ENCODE data around the gene INTS11. TPM values are rescaled to one million over a fixed set of nuclear protein-coding genes. Genes with fewer than 3 reads are reported as not detected.
A peak's percentile ranks its signal among the peaks of the same experiment; 100 is the strongest.

Gene INTS11
- total and polyA plus RNA-seq, 12 donors = 53.0 to 601 (median 88.8) TPM

DNA sequence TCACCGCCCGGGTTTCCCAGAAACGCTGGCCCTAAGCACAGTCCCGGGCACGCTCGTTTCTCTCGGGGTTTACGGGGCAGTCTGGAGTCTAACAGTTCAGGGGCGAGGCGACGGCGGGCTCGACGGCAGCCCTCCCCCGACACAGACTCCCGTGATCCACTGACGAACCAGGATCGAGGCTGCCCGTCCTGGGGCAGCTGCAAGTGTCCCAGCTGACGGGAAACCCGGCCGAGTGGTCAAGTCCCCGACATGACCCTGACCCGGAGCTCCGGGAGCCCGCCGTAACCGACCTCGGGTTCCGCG is 51.3 kb downstream of the INTS11 start:
- peak overlapping the region; percentile 62 to 98 (median 78) for H3K4me3 ChIP-seq
- H3K27me3 ChIP-seq = no peaks in the 10 kb centered on the region
- peak overlapping the region; percentile 30 to 97 (median 74) for H3K27ac ChIP-seq
- peak in 2 of 7 donors; percentile 55 to 64 for DNase-seq
- no peak for TF ChIP-seq POLR2A (IDR thresholded peaks at IDR 0.05)
- TF ChIP-seq, protein P1, sequence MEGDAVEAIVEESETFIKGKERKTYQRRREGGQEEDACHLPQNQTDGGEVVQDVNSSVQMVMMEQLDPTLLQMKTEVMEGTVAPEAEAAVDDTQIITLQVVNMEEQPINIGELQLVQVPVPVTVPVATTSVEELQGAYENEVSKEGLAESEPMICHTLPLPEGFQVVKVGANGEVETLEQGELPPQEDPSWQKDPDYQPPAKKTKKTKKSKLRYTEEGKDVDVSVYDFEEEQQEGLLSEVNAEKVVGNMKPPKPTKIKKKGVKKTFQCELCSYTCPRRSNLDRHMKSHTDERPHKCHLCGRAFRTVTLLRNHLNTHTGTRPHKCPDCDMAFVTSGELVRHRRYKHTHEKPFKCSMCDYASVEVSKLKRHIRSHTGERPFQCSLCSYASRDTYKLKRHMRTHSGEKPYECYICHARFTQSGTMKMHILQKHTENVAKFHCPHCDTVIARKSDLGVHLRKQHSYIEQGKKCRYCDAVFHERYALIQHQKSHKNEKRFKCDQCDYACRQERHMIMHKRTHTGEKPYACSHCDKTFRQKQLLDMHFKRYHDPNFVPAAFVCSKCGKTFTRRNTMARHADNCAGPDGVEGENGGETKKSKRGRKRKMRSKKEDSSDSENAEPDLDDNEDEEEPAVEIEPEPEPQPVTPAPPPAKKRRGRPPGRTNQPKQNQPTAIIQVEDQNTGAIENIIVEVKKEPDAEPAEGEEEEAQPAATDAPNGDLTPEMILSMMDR (IDR thresholded peaks at IDR 0.05) = no peak
- H3K36me3 ChIP-seq (replicated peaks in 1 of 2) = no peaks in the 10 kb centered on the region
- intact Hi-C loops (cut with DNase I) = no loop called here
- H3K9me3 ChIP-seq (replicated peaks in 1 of 3) = no peaks in the 10 kb centered on the region
- H3K4me1 ChIP-seq (replicated peaks in 1 of 2) = peaks cover 20 to 38% of the 10 kb centered on the region in 2 donors
- WGBS, 4 donors = 0% methylated on average over 2 to 31 of the region's 31 CpGs

DNA sequence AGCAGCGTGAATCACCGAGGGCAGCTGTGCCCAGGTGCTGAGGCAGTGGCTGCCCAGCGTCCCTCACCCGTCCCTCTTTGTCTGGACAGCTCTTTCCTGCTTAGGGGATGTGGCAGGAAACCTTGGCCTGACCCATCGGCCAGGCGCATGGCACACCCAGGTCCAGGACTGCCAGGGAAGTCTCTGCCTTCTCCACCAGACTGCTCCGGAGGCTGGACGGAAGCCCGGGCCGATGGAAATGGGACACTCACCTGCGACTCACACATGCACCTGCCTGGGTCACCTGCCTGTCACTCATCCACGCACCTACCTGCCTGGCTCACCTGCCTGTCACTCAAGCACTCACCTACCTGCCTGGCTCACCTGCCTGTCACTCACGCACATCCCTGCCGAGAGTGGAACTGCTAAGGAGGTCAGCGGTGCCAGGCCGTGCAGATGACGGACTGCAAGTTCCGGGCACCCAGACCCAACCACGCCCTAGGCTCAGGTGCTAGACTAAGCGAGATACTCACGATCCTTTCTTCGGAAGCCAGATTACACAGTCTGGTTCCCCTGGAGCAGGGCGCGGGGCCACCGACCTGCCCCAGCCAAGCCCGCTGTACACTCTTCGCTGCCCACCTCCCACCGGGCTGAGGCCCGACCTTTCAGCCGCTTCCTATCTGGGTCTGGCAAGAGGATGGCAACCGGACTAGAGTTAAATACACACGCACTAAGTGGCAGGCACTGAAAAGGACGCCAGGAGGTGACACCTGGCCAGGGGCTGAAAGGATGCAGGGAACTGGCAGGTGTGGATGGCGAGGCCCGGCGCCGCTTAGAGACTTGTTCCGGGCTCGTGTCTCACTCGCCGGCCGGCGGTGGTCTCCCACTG is 51.9 kb downstream of the INTS11 start:
- Histone ChIP-seq H3K36me3 (replicated peaks in 1 of 2) (peaks cover 0 to 3% of the 10 kb centered on the region in 2 donors), H3K9me3 (replicated peaks in 1 of 3) (no peaks in the 10 kb centered on the region), H3K27me3 (no peaks in the 10 kb centered on the region), H3K27ac (peak overlapping the region in 4 of 5 donors; percentile 51 to 97 (median 76)), H3K4me3 (peak overlapping the region; percentile 62 to 98 (median 78)), H3K4me1 (replicated peaks in 1 of 2) (peaks cover 20 to 38% of the 10 kb centered on the region in 2 donors)
- no peak for TF ChIP-seq POLR2A (IDR thresholded peaks at IDR 0.05)
- TF ChIP-seq, protein P1 (IDR thresholded peaks at IDR 0.05) = no peak
- 20 to 34% (median 26%) methylated on average over 22 to 43 of the region's 43 CpGs for WGBS, 4 donors
- intact Hi-C loops (cut with DNase I) = no loop called here
- peak in 1 of 7 donors; percentile 36 for DNase-seq

DNA sequence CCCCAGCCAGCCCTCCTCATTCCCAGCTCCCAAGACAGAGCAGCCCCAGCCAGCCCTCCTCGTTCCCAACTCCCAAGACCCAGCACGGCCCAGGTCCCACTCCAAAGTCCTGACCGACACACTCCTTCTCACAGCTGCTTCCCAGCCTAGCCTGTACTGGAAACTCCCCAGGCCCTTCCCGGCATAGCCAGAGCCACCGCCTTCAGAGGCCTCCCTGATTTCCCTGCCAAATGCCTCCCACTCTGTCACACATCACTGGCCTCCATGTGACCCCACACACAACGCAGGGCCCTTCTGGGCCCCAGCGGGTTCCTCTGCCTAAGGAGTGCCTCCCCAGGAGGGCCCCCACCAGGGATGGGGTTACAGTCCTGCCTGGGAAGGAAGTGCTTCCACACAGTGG is 53.6 kb downstream of the INTS11 start:
- H3K36me3 ChIP-seq (replicated peaks in 1 of 2) = peaks cover 0 to 13% of the 10 kb centered on the region in 2 donors
- H3K9me3 ChIP-seq (replicated peaks in 1 of 3) = no peaks in the 10 kb centered on the region
- peak overlapping the region in 1 of 4 donors; percentile 12 for H3K4me3 ChIP-seq
- intact Hi-C loops (cut with DNase I) = no loop called here
- 69 to 91% (median 82%) methylated on average over 7 of the region's 7 CpGs for WGBS, 4 donors
- peaks cover 20 to 38% of the 10 kb centered on the region in 2 donors for H3K4me1 ChIP-seq (replicated peaks in 1 of 2)
- H3K27me3 ChIP-seq = no peaks in the 10 kb centered on the region
- H3K27ac ChIP-seq = no peak overlapping the region
- TF ChIP-seq POLR2A (IDR thresholded peaks at IDR 0.05) = no peak
- TF ChIP-seq, protein P1 (IDR thresholded peaks at IDR 0.05) = no peak
- DNase-seq = no peak

DNA sequence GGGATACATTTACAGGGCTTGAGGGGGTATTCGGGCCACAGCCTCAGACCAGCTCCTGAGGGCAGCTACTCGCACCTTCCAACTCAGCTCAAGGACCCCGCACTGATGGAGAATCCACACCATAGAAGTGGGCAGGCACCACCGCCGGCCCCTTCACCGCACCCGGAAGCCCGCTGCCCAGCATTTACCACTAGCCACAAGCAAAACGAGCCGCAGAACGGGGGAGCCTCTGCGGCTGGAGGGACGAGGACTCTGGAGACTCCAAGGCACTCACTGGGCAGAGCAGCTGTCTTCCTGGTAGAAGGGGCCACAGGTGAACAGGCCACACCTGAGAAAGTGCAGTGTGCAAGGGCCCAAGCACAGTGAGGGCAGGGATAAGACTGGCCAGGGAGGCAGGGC is 56.2 kb downstream of the INTS11 start:
- TF ChIP-seq, protein P1 (IDR thresholded peaks at IDR 0.05) = no peak
- TF ChIP-seq POLR2A (IDR thresholded peaks at IDR 0.05) = no peak
- no peak overlapping the region for H3K4me3 ChIP-seq
- intact Hi-C loops (cut with DNase I) = no loop called here
- H3K4me1 ChIP-seq (replicated peaks in 1 of 2) = peaks cover 15 to 29% of the 10 kb centered on the region in 2 donors
- no peak overlapping the region for H3K27ac ChIP-seq
- DNase-seq = no peak
- 92 to 97% (median 96%) methylated on average over 13 of the region's 13 CpGs for WGBS, 4 donors
- H3K27me3 ChIP-seq = no peaks in the 10 kb centered on the region
- peaks cover 0 to 33% of the 10 kb centered on the region in 2 donors for H3K36me3 ChIP-seq (replicated peaks in 1 of 2)
- H3K9me3 ChIP-seq (replicated peaks in 1 of 3) = no peaks in the 10 kb centered on the region
